CD4-positive, alpha-beta T cell treated with Interferon gamma for 1 hour (primary cell): ENCODE measurements around the gene FMN2.

Source experiments
- DNase-seq: peaks from one replicate; pipeline ENCODE4 v3.0.0-alpha.2; 2020

FMN2 gene

GRCh38 chr1:240099329-240099728, 7.6 kb downstream of the FMN2 start:
- no peak for DNase-seq

DNA sequence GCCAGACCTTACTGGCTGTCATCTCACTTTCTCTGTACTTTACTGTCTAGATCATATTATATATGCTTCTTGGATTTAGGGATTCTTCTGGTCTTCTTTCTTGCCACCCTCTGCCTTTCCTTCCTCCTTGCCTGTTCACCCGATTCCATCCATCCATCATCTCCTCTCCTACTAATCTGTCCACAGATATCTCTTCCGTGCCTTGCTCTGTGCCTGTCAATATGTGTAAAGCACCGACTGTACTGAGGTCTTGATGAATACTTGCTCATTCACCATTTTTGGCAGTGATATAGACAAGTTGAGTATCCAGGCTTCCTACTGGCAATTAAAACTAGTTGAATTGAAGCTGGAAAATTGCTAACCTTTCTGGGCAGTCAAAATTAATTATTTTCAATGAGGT, 8.1 kb downstream of the FMN2 start:
- DNase-seq: no peak

- DNase-seq: no peak
Measured at GRCh38 chr1:240100371-240100934, 8.8 kb downstream of the FMN2 start.

- DNase-seq: no peak
Measured at GRCh38 chr1:240101306-240101705, 9.6 kb downstream of the FMN2 start.

DNA sequence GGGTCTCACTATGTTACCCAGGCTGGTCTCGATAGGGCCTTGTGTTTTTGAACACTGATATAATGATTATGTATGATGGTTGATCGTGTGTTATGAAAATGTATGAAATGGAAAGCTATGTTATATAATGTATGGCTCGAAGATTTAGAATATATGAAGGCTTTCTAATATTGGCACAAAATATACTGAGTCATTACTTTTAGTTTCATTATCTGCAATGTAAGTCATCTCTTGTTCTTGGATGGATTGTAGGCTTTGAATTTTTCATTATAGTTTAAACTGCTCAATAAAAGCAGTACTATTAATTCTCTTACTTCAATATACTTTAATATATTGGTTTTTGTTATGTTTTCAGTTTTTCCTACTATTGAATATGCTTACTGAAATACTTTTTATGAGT, 10.1 kb downstream of the FMN2 start:
- no peak for DNase-seq

GRCh38 chr1:240104672-240105071, 13.0 kb downstream of the FMN2 start:
- DNase-seq: no peak

- DNase-seq: no peak
Measured at GRCh38 chr1:240107058-240107684, 15.5 kb downstream of the FMN2 start.

DNA sequence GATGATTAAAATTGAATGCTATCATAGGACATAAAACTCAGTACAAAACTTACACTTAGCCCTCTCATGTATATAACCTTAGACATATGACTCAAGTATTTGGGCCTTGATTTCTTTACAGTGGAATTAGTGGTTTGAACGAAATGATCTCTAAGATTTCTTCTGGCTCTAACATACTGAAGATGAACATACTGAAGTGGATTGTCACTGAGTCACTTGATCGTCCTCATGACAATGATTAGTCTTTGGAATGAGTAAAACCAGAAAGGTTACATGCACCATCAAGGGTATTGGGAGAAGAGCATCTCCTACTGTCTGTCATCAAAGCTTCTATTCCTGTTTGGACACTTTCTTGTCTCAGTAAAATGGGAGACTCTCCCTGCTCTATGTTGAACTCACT, 17.4 kb downstream of the FMN2 start:
- no peak for DNase-seq

- no peak for DNase-seq
Measured at GRCh38 chr1:240109920-240110636, 18.4 kb downstream of the FMN2 start.

DNA sequence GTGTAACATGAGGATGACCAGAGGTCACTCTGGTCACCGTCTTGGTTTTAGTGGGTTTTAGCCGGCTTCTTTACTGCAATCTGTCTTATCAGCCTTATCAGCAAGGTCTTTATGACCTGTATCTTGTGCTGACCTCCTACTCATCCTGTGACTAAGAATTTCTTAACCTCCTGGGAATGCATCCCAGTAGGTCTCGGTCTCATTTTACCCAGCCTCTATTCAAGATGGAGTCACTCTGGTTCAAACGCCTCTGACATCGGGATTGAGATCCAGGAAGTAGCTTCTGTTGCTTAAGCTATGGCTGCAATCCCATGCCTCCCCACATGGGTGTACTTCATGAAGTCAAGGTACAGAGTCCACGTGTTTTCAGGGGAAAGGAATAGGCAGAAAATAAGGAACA, 19.9 kb downstream of the FMN2 start:
- DNase-seq: no peak

- DNase-seq: no peak
Measured at GRCh38 chr1:240114222-240114621, 22.5 kb downstream of the FMN2 start.

DNA sequence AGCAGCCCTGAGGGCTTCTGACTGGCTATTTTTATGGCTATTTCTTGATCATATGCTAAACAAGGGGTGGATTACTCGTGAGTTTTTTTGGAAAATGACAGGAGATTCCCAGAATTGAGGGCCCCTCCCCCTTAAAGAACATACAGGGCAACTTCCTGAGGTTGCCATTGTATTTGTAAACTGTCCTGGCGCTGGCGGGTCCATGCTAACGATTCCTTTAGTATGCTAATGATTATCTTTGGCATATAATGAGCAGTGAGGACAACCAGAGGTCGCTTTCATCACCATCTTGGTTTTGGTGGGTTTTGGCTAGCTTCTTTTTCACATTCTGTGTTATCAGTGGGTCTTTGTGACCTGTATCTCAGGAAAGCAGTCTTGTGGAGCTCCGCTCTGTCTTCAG, 24.1 kb downstream of the FMN2 start:
- DNase-seq: no peak

GRCh38 chr1:240116831-240117769, 25.4 kb downstream of the FMN2 start:
- no peak for DNase-seq

DNA sequence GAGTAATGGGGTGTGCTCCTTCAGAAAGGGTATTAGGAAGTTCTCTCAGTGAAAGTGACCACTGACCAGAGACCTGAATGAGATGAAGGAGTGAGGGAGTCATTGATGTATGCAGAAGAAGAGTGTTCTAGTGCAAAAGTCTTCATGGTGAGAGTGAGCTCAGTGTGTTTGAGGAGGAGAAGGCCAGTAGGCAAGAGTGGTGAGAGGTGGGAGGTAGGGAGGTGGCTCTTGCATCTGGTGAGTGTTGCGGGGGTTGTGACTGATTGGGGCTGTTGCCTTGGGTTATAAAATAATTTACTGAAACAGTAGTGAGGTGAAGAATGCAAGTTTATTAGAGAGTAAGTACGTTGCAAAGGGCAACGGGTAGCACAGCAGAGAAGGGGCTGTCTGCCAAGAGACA, 26.2 kb downstream of the FMN2 start:
- no peak for DNase-seq

DNA sequence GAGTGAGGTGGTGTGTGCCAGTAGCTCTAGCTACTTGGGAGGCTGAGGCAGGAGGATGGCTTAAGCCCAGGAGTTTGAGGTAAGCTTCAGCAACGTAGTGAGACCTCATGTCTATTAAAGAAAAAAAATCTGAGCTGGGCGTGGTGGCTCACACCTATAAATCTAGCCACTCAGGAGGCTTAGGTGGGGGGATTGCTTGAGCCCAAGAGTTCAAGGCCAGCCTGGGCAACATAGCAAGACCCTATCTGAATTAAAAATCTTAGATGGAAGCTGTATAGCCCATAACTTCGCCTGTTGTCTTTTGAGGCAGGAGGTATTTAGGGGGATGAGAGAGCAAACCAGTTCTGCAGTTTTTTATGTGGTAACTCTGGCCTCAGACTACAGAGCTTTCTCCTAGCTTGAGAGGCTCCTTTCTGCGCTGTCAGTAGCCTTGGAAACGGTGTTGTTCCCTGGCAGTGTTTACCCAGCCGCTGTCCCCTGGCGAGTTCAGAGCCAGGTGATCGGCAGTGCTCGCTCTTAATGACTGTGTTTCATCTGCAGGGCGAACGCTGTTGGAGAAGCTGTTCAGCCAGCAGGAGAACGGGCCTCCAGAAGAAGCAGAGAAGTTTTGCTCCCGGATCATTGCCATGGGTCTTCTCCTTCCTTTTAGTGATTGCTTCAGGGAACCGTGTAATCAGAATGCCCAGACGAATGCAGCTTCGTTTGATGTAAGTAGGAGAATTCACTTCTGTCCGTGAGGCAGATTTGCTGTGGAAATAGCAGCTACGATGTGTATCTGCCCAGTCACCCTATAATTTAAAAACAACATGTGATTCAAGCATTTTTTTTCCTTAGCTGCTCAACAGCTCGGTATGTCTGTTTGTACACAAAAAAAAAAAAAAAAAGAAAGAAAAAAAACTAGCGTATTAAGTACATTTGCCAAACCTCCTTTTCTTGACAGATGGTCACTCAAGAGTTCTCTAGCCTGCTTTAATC, 31.2 kb downstream of the FMN2 start:
- no peak for DNase-seq

- no peak for DNase-seq
Measured at GRCh38 chr1:240126821-240127220, 35.1 kb downstream of the FMN2 start.

DNA sequence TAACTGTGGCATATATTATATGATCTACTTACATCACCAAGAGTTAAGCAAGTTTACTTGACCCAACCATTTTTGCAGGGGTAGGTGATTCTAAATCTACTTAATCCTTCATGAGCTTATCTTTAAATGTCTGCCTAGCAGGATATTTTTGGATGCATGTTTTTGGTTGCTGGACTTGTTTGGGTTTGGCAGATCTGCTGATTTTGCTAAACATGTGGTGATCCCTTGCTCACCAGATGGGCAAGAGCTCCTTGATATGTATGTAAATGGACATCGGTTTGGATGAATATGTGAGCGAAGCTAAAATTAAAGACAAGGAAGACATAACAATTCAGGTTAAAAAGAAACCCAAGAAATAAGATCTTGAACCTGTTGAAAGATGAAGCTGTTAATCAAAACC, 36.7 kb downstream of the FMN2 start:
- no peak for DNase-seq

DNA sequence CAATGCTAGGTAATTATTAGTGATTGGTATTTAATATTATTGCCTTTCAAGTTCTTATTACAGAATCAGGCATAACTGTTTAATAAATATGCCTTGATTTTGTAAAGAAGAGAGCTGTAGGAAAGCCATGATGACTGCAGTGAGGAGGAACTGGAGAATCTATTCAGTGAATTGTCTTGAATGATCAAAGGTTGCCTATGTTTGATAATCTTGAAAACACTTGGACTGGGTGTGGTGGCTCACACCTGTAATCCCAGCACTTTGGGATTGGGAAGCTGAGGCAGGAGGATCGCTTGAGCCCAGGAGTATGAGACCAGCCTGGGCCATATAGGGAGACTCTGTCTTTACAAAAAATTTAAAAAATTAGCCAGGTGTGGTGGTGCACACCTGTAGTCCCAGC, 42.4 kb downstream of the FMN2 start:
- DNase-seq: no peak

- no peak for DNase-seq
Measured at GRCh38 chr1:240134596-240134995, 42.9 kb downstream of the FMN2 start.

DNA sequence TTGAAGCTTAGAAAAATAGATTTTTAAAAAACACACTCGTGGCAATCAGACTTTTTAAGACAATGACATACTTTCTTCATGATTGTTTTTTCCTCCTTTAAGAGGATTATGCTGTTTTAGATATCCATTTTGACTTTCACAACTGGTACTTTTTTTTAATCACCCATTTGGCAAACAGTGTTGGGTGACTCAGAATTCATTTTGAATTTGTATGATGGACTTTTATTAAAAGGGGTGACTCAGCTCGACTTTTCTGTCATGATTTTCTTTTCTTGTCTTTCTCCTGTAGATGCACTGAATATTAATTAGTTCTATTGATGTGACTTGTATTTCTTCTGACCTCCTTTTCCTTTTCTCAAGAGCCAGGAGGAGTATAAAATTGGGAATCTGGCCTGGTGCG, 44.7 kb downstream of the FMN2 start:
- no peak for DNase-seq

DNA sequence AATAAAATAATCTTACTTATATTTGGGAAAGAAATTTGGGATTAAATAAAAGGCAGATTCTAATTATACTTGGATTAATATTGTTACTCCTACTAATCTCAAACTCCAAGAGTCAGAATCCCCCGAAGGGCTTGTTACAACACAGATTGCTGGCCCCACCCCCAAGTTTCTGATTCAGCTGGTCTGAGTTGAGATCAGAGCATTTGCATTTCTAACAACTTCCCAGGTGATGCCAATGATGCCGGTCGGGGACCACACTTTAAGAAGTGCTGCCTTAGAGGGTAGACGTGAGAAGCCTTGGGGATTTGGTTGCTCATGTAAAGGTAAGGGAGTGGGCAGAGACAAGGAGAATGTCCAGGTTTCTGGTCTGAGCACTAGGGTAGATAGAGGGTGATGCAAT, 47.2 kb downstream of the FMN2 start:
- DNase-seq: no peak

GRCh38 chr1:240139511-240139910, 47.8 kb downstream of the FMN2 start:
- DNase-seq: no peak
